Fibroblast of lung (primary cell): ENCODE data around the gene FOXI1. TPM values are rescaled to one million over a fixed set of nuclear protein-coding genes. Genes with fewer than 3 reads are reported as not detected.

Experiments
- DNase-seq, 2 donors: peaks; one replicate each; pipeline versions ENCODE4 v3.0.0 to v3.0.0-alpha.2; 2010; ENCODE audit warnings: low read depth in 2 of 2
- H2AFZ ChIP-seq: 2 replicates; pipeline ENCODE4 v1.5.1; 2012; ENCODE audit warnings: low read length, control low read depth, inconsistent platforms
- H3K27ac ChIP-seq: 2 replicates; pipeline ENCODE4 v1.5.1; 2011; ENCODE audit warnings: low read length, control low read depth; ENCODE audit not compliant: insufficient read depth
- H3K27me3 ChIP-seq: 2 replicates; pipeline ENCODE4 v1.5.1; 2011; ENCODE audit warnings: mild to moderate bottlenecking, low read length; ENCODE audit not compliant: control insufficient read depth, insufficient read depth
- H3K36me3 ChIP-seq: 2 replicates; pipeline ENCODE4 v1.5.1; 2011; ENCODE audit warnings: low read length; ENCODE audit not compliant: control insufficient read depth, insufficient read depth
- H3K4me1 ChIP-seq: 2 replicates; pipeline ENCODE4 v1.5.1; 2011; ENCODE audit warnings: low read length; ENCODE audit not compliant: control insufficient read depth, insufficient read depth; ENCODE audit errors: extremely low read depth
- H3K4me2 ChIP-seq: 2 replicates; pipeline ENCODE4 v1.5.1; 2011; ENCODE audit warnings: low read length, control low read depth; ENCODE audit not compliant: insufficient read depth; ENCODE audit errors: extremely low read depth
- H3K4me3 ChIP-seq, 4 experiments: fragments of 200-600 bp in 1 of 4; sonication (generic) in 1 of 4; replicated peaks in 1 of 4; 2 replicates each; pipeline ENCODE4 v1.5.1; 2011 to 2016; ENCODE audit warnings: low read length in 4 of 4, low read depth in 3 of 4, mild to moderate bottlenecking in 3 of 4, control low read depth in 2 of 4, inconsistent platforms in 1 of 4, mixed read lengths in 1 of 4; ENCODE audit not compliant: insufficient read depth in 1 of 4; ENCODE audit errors: control extremely low read depth in 1 of 4
- H3K79me2 ChIP-seq: 2 replicates; pipeline ENCODE4 v1.5.1; 2012; ENCODE audit warnings: mild to moderate bottlenecking, low read length, inconsistent platforms; ENCODE audit not compliant: control insufficient read depth, insufficient read depth
- H3K9ac ChIP-seq: 2 replicates; pipeline ENCODE4 v1.5.1; 2011; ENCODE audit warnings: mild to moderate bottlenecking, low read length, control low read depth; ENCODE audit not compliant: insufficient read depth
- H3K9me3 ChIP-seq: 2 replicates; pipeline ENCODE4 v1.5.1; 2012; ENCODE audit warnings: low read depth, low read length; ENCODE audit not compliant: control insufficient read depth, insufficient read depth
- H4K20me1 ChIP-seq: 2 replicates; pipeline ENCODE4 v1.5.1; 2011; ENCODE audit warnings: low read length; ENCODE audit not compliant: control insufficient read depth, insufficient read depth; ENCODE audit errors: extremely low read depth
- EZH2 ChIP-seq: IDR thresholded peaks from 2 replicates; pipeline ENCODE4 v1.5.1; 2012; ENCODE audit warnings: low read length, control low read depth, mild to moderate bottlenecking; ENCODE audit errors: missing control alignments
- polyA plus RNA-seq, 2 donors: library from polyadenylated mRNA; depleted of rRNA in 1 of 2; stranded (reverse) in 1 of 2; unstranded in 1 of 2; fragments of >200 nt; gene quantifications; 2 replicates each; pipeline ENCODE4 v1.2.1, GENCODE V29; 2011 to 2012; ENCODE audit warnings: missing spikeins in 1 of 2
- total RNA-seq: library from RNA; depleted of rRNA; stranded (reverse); fragments of >200 nt; gene quantifications from 2 replicates; pipeline ENCODE4 v1.2.1, GENCODE V29; 2014
- TF ChIP-seq, protein P1 (sequence below), 2 donors: IDR thresholded peaks in 1 of 2; conservative IDR thresholded peaks in 1 of 2; 1 replicate in 1 of 2; 2 replicates in 1 of 2; pipeline ENCODE4 v1.5.1; 2011 to 2012; ENCODE audit warnings: low read length in 2 of 2, control low read depth in 1 of 2, inconsistent platforms in 1 of 2, low read depth in 1 of 2, mild to moderate bottlenecking in 1 of 2

FOXI1 gene
- total and polyA plus RNA-seq, 2 donors (not counting 1 experiment from before 2014, with no cell fraction given) = not detected

DNA sequence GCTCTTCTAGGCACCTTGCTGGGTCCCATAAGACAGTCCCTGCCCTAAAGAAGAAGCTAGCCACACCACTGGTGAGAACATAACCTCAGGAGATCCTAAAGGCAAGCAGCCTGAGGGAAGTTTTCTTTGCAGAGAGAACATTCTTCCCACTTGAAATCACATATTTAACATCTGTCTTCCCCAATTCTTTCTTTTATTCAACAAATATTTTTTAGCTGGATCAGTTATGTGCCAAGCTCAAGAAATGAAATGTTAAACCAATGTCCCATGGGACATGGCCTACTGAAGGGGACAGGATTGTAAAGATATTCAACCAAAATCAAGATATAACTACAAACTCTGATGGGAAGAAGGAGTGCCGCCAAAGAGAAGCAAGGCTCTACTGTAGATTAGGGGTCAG, 36.5 kb downstream of the FOXI1 start:
- Histone ChIP-seq H3K27me3 (no peaks in the 10 kb centered on the region), H3K4me1 (no peaks in the 10 kb centered on the region), H3K4me2 (no peak overlapping the region), H3K9me3 (no peaks in the 10 kb centered on the region), H3K79me2 (no peaks in the 10 kb centered on the region), H4K20me1 (no peaks in the 10 kb centered on the region), H3K27ac (no peak overlapping the region), H3K36me3 (no peaks in the 10 kb centered on the region), H2AFZ (no peak overlapping the region), H3K4me3 (no peak overlapping the region), H3K9ac (no peak overlapping the region)
- no peak for TF ChIP-seq EZH2
- TF ChIP-seq, protein P1, sequence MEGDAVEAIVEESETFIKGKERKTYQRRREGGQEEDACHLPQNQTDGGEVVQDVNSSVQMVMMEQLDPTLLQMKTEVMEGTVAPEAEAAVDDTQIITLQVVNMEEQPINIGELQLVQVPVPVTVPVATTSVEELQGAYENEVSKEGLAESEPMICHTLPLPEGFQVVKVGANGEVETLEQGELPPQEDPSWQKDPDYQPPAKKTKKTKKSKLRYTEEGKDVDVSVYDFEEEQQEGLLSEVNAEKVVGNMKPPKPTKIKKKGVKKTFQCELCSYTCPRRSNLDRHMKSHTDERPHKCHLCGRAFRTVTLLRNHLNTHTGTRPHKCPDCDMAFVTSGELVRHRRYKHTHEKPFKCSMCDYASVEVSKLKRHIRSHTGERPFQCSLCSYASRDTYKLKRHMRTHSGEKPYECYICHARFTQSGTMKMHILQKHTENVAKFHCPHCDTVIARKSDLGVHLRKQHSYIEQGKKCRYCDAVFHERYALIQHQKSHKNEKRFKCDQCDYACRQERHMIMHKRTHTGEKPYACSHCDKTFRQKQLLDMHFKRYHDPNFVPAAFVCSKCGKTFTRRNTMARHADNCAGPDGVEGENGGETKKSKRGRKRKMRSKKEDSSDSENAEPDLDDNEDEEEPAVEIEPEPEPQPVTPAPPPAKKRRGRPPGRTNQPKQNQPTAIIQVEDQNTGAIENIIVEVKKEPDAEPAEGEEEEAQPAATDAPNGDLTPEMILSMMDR (conservative IDR thresholded peaks at IDR 0.05 in 1 of 2, IDR thresholded peaks at IDR 0.05 in 1 of 2; ENCODE audit: low read depth in 1 of 2, low read length in 2 of 2) = no peak
- DNase-seq = no peak

GRCh38 chr5:170143091-170143490, 37.4 kb downstream of the FOXI1 start:
- Histone ChIP-seq H3K4me2 (no peak overlapping the region), H3K4me3 (no peak overlapping the region), H3K79me2 (no peaks in the 10 kb centered on the region), H3K9me3 (no peaks in the 10 kb centered on the region), H3K9ac (no peak overlapping the region), H4K20me1 (no peaks in the 10 kb centered on the region), H3K27ac (no peak overlapping the region), H2AFZ (no peak overlapping the region), H3K36me3 (no peaks in the 10 kb centered on the region), H3K27me3 (no peaks in the 10 kb centered on the region), H3K4me1 (no peaks in the 10 kb centered on the region)
- TF ChIP-seq, protein P1 (conservative IDR thresholded peaks at IDR 0.05 in 1 of 2, IDR thresholded peaks at IDR 0.05 in 1 of 2; ENCODE audit: low read depth in 1 of 2, low read length in 2 of 2) = no peak
- TF ChIP-seq EZH2 = no peak
- no peak for DNase-seq

- no peak for DNase-seq
Observed at GRCh38 chr5:170143710-170144109, 38.0 kb downstream of the FOXI1 start.

More at GRCh38 chr5:170143710-170144109, 38.0 kb downstream of the FOXI1 start:
- Histone ChIP-seq H3K9ac (no peak overlapping the region), H4K20me1 (no peaks in the 10 kb centered on the region), H3K4me2 (no peak overlapping the region), H3K4me1 (no peaks in the 10 kb centered on the region), H3K27ac (no peak overlapping the region), H3K79me2 (no peaks in the 10 kb centered on the region), H3K9me3 (no peaks in the 10 kb centered on the region), H3K27me3 (no peaks in the 10 kb centered on the region), H2AFZ (no peak overlapping the region), H3K36me3 (no peaks in the 10 kb centered on the region), H3K4me3 (no peak overlapping the region)
- no peak for TF ChIP-seq EZH2
- TF ChIP-seq, protein P1 (conservative IDR thresholded peaks at IDR 0.05 in 1 of 2, IDR thresholded peaks at IDR 0.05 in 1 of 2; ENCODE audit: low read depth in 1 of 2, low read length in 2 of 2) = no peak
